RWPE2 (cell line): ENCODE results near the gene LENG9.
"Not testable (repeated sequence)": the region's sequence is repeated elsewhere in the genome, so short reads cannot be mapped to it uniquely, and the experiment has no call there.

Experiments
- ATAC-seq: fragments of 200-7000 bp; cut with Tn5 transposase; 3 replicates; pipeline ENCODE4 v1.9.1; 2021; ENCODE audit warnings: low read depth
- DNase-seq: peaks from one replicate; pipeline ENCODE4 v3.0.0-alpha.2; 2020; ENCODE audit warnings: low spot score
- H3K27ac ChIP-seq: fragments of 450-650 bp; 2 replicates; pipeline ENCODE4 v1.5.1; 2017; ENCODE audit warnings: mild to moderate bottlenecking; ENCODE audit not compliant: poor library complexity, severe bottlenecking
- H3K27me3 ChIP-seq: fragments of 250-450 bp; sonication (Bioruptor Pico); 2 replicates; pipeline ENCODE4 v1.5.1; 2021; ENCODE audit warnings: mild to moderate bottlenecking, moderate library complexity; ENCODE audit not compliant: insufficient read depth, poor library complexity, severe bottlenecking
- H3K36me3 ChIP-seq: fragments of 250-450 bp; sonication (Bioruptor Pico); 2 replicates; pipeline ENCODE4 v1.5.1; 2020; ENCODE audit warnings: low read depth, mild to moderate bottlenecking, moderate library complexity
- H3K4me1 ChIP-seq: fragments of 250-450 bp; sonication (Bioruptor Pico); 2 replicates; pipeline ENCODE4 v1.5.1; 2021; ENCODE audit warnings: mild to moderate bottlenecking, moderate library complexity; ENCODE audit not compliant: insufficient read depth, poor library complexity, severe bottlenecking
- H3K4me3 ChIP-seq: fragments of 250-450 bp; sonication (Bioruptor Pico); 2 replicates; pipeline ENCODE4 v1.5.1; 2021; ENCODE audit warnings: mild to moderate bottlenecking, moderate library complexity; ENCODE audit not compliant: severe bottlenecking
- H3K9me3 ChIP-seq: fragments of 250-450 bp; sonication (Bioruptor Pico); 2 replicates; pipeline ENCODE4 v1.5.1; 2021; ENCODE audit warnings: mild to moderate bottlenecking, moderate library complexity; ENCODE audit not compliant: severe bottlenecking
- CTCF ChIP-seq: fragments of 450-650 bp; IDR thresholded peaks from one replicate; pipeline ENCODE4 v1.5.1; 2017; ENCODE audit warnings: mild to moderate bottlenecking, moderate library complexity; ENCODE audit not compliant: poor library complexity, severe bottlenecking

The LENG9 gene

GRCh38 chr19:54448774-54449700 lies 14.5 kb downstream of the LENG9 start, which contains the start of gene LENG8:
LENG8 (plus strand) TSS chr19:54449199; CDS start chr19:54451345, 2,146 bp downstream.
- Histone ChIP-seq H3K36me3 (peaks cover 53% of the 10 kb centered on the region), H3K4me1 (peaks cover 15% of the 10 kb centered on the region), H3K9me3 (no peaks in the 10 kb centered on the region), H3K27ac (peak within 1 kb of the TSS; percentile 70), H3K27me3 (no peaks in the 10 kb centered on the region), H3K4me3 (peak within 1 kb of the TSS; percentile 90)
- TF ChIP-seq CTCF: no peak
- ATAC-seq: peak; percentile 92
- DNase-seq: peak; percentile 93

GRCh38 chr19:54448040-54448773 lies 15.4 kb downstream of the LENG9 start:
- no peak for DNase-seq

GRCh38 chr19:54446349-54446748 lies 17.2 kb downstream of the LENG9 start:
- not testable (repeated sequence) for H3K4me3 ChIP-seq, H3K27me3 ChIP-seq, DNase-seq, H3K9me3 ChIP-seq, ATAC-seq, H3K27ac ChIP-seq
- Histone ChIP-seq H3K36me3 (peaks cover 38% of the 10 kb centered on the region), H3K4me1 (peaks cover 15% of the 10 kb centered on the region)

More at GRCh38 chr19:54448040-54448773, 15.4 kb downstream of the LENG9 start:
- Histone ChIP-seq H3K27ac (peak overlapping the region; percentile 70), H3K36me3 (peaks cover 52% of the 10 kb centered on the region), H3K4me3 (peak overlapping the region; percentile 90), H3K9me3 (no peaks in the 10 kb centered on the region), H3K27me3 (no peaks in the 10 kb centered on the region), H3K4me1 (peaks cover 15% of the 10 kb centered on the region)
- peak; percentile 42 for ATAC-seq
- no peak for TF ChIP-seq CTCF

GRCh38 chr19:54444737-54445136 lies 18.8 kb downstream of the LENG9 start:
- Histone ChIP-seq H3K36me3 (peaks cover 32% of the 10 kb centered on the region), H3K4me1 (peaks cover 9% of the 10 kb centered on the region), H3K9me3 (no peaks in the 10 kb centered on the region), H3K27ac (no peak overlapping the region), H3K27me3 (no peaks in the 10 kb centered on the region), H3K4me3 (no peak overlapping the region)
- no peak for DNase-seq
- no peak for TF ChIP-seq CTCF
- no peak for ATAC-seq

GRCh38 chr19:54440641-54441040 lies 22.9 kb downstream of the LENG9 start:
- ATAC-seq (no peak), DNase-seq (no peak)
- H3K4me1 ChIP-seq: no peaks in the 10 kb centered on the region
- no peaks in the 10 kb centered on the region for H3K27me3 ChIP-seq
- no peak for TF ChIP-seq CTCF
- no peak overlapping the region for H3K27ac ChIP-seq
- H3K36me3 ChIP-seq: peaks cover 32% of the 10 kb centered on the region
- no peaks in the 10 kb centered on the region for H3K9me3 ChIP-seq
- no peak overlapping the region for H3K4me3 ChIP-seq
